HEK293 (cell line): ENCODE results near the gene CDC73.

Source experiments
- CTCF ChIA-PET: fragments of 350-600 bp; formaldehyde crosslinking; extraction: SDS; loops from one replicate; lab custom pipeline; 2021; ENCODE audit warnings: antibody characterized with exemption; lab: Yijun Ruan, JAX
- POLR2A ChIA-PET: fragments of 300-600 bp; formaldehyde crosslinking; extraction: SDS; loops from one replicate; lab custom pipeline; 2020; ENCODE audit warnings: antibody characterized with exemption, inconsistent platforms; lab: Yijun Ruan, JAX
- H3K27ac ChIP-seq: fragments of 200-500 bp; sonication (Bioruptor generic); 2 replicates; pipeline ENCODE4 v1.5.1; 2014; ENCODE audit warnings: low read depth, low read length, control low read depth, inconsistent platforms; ENCODE audit errors: extremely low read depth
- H3K36me3 ChIP-seq, 2 experiments: fragments of 200-500 bp in 1 of 2; sonication (Bioruptor generic) in 1 of 2; 1 replicate in 1 of 2; 2 replicates in 1 of 2; pipeline ENCODE4 v1.5.1; 2014 to 2017; ENCODE audit warnings: inconsistent platforms in 2 of 2, low read length in 2 of 2; ENCODE audit not compliant: control insufficient read depth in 2 of 2, insufficient read depth in 1 of 2
- H3K4me1 ChIP-seq: fragments of 200-500 bp; sonication (Bioruptor generic); 2 replicates; pipeline ENCODE4 v1.5.1; 2014; ENCODE audit warnings: mild to moderate bottlenecking, low read length, inconsistent platforms; ENCODE audit not compliant: control insufficient read depth, insufficient read depth
- H3K4me3 ChIP-seq: 2 replicates; pipeline ENCODE4 v1.5.1; 2011; ENCODE audit warnings: low read depth, mild to moderate bottlenecking, control low read depth, low read length, moderate library complexity
- H3K9me3 ChIP-seq: fragments of 200-500 bp; sonication (Bioruptor generic); 2 replicates; pipeline ENCODE4 v1.5.1; 2014; ENCODE audit warnings: low read depth, low read length, inconsistent platforms; ENCODE audit not compliant: control insufficient read depth, insufficient read depth
- EGR2 ChIP-seq: fragments of 450-650 bp; formaldehyde crosslinking; IDR thresholded peaks from 2 replicates; pipeline ENCODE4 v1.5.1; 2016; ENCODE audit warnings: low read depth, missing biosample characterization, missing genetic modification characterization
- IKZF3 ChIP-seq: fragments of 450-650 bp; IDR thresholded peaks from 2 replicates; pipeline ENCODE4 v1.5.0; 2018; ENCODE audit warnings: missing biosample characterization, mild to moderate bottlenecking, missing genetic modification characterization, moderate library complexity
- KLF1 ChIP-seq: fragments of 450-650 bp; formaldehyde crosslinking; IDR thresholded peaks from 2 replicates; pipeline ENCODE4 v1.5.1; 2016; ENCODE audit warnings: missing biosample characterization, missing genetic modification characterization
- KLF16 ChIP-seq: fragments of 450-650 bp; formaldehyde crosslinking; IDR thresholded peaks from 2 replicates; pipeline ENCODE4 v1.5.1; 2017; ENCODE audit warnings: missing biosample characterization, missing genetic modification characterization
- KLF17 ChIP-seq: fragments of 450-650 bp; formaldehyde crosslinking; IDR thresholded peaks from 2 replicates; pipeline ENCODE4 v1.5.1; 2016; ENCODE audit warnings: missing biosample characterization, missing genetic modification characterization
- KLF8 ChIP-seq: fragments of 450-650 bp; formaldehyde crosslinking; IDR thresholded peaks from 2 replicates; pipeline ENCODE4 v1.5.1; 2016; ENCODE audit warnings: missing biosample characterization, missing genetic modification characterization
- PRDM1 ChIP-seq: fragments of 450-650 bp; formaldehyde crosslinking; IDR thresholded peaks from 2 replicates; pipeline ENCODE4; 2016; ENCODE audit warnings: missing biosample characterization, missing genetic modification characterization
- REST ChIP-seq: fragments of 450-650 bp; formaldehyde crosslinking; IDR thresholded peaks from 2 replicates; pipeline ENCODE4 v1.5.1; 2016; ENCODE audit warnings: missing biosample characterization, missing genetic modification characterization
- SP3 ChIP-seq: fragments of 450-650 bp; formaldehyde crosslinking; IDR thresholded peaks from 2 replicates; pipeline ENCODE4 v1.5.1; 2016; ENCODE audit warnings: missing biosample characterization, missing genetic modification characterization
- ZBTB17 ChIP-seq: fragments of 450-650 bp; formaldehyde crosslinking; IDR thresholded peaks from 2 replicates; pipeline ENCODE4 v1.5.1; 2016; ENCODE audit warnings: missing biosample characterization, missing genetic modification characterization
- ZEB2 ChIP-seq: fragments of 450-650 bp; formaldehyde crosslinking; IDR thresholded peaks from 2 replicates; pipeline ENCODE4 v1.5.1; 2016; ENCODE audit warnings: missing biosample characterization, missing genetic modification characterization
- ZFHX2 ChIP-seq: fragments of 450-650 bp; formaldehyde crosslinking; conservative IDR thresholded peaks from 2 replicates; pipeline ENCODE4 v1.5.1; 2016; ENCODE audit warnings: missing biosample characterization, missing genetic modification characterization
- ZFP69B ChIP-seq: fragments of 450-650 bp; formaldehyde crosslinking; IDR thresholded peaks from 2 replicates; pipeline ENCODE4 v1.5.1; 2016; ENCODE audit warnings: missing biosample characterization, missing genetic modification characterization
- ZNF132 ChIP-seq: fragments of 450-650 bp; formaldehyde crosslinking; IDR thresholded peaks from 2 replicates; pipeline ENCODE4 v1.5.1; 2017; ENCODE audit warnings: missing biosample characterization, missing genetic modification characterization, borderline replicate concordance
- ZNF18 ChIP-seq: fragments of 450-650 bp; formaldehyde crosslinking; IDR thresholded peaks from 2 replicates; pipeline ENCODE4 v1.5.1; 2016; ENCODE audit warnings: missing biosample characterization, missing genetic modification characterization
- ZNF335 ChIP-seq: fragments of 450-650 bp; formaldehyde crosslinking; conservative IDR thresholded peaks from 2 replicates; pipeline ENCODE4 v1.5.1; 2016; ENCODE audit warnings: missing biosample characterization, missing genetic modification characterization
- ZNF341 ChIP-seq: fragments of 450-650 bp; formaldehyde crosslinking; IDR thresholded peaks from 2 replicates; pipeline ENCODE4; 2016; ENCODE audit warnings: low read depth, missing biosample characterization, missing genetic modification characterization
- ZNF626 ChIP-seq: fragments of 450-650 bp; sonication (Bioruptor Pico); formaldehyde crosslinking; IDR thresholded peaks from 2 replicates; pipeline ENCODE4 v1.5.1; 2018; ENCODE audit warnings: missing biosample characterization, missing genetic modification characterization, inconsistent platforms
- ZNF664 ChIP-seq: fragments of 450-650 bp; formaldehyde crosslinking; IDR thresholded peaks from 2 replicates; pipeline ENCODE4 v1.5.1; 2016; ENCODE audit warnings: missing biosample characterization, missing genetic modification characterization
- ZNF76 ChIP-seq: fragments of 450-650 bp; formaldehyde crosslinking; IDR thresholded peaks from 2 replicates; pipeline ENCODE4; 2016; ENCODE audit warnings: low read depth, missing biosample characterization, missing genetic modification characterization, borderline replicate concordance
- ZNF792 ChIP-seq: fragments of 450-650 bp; formaldehyde crosslinking; IDR thresholded peaks from 2 replicates; pipeline ENCODE4 v1.5.1; 2016; ENCODE audit warnings: missing biosample characterization, missing genetic modification characterization
- ZSCAN30 ChIP-seq: fragments of 450-650 bp; IDR thresholded peaks from 2 replicates; pipeline ENCODE4 v1.5.1; 2018; ENCODE audit warnings: missing biosample characterization, mild to moderate bottlenecking, missing genetic modification characterization, moderate library complexity

The CDC73 gene

GRCh38 chr1:193103759-193104501, 17.9 kb upstream of the CDC73 start:
- Histone ChIP-seq H3K27ac (no peak overlapping the region), H3K36me3 (peaks cover 6 to 18% of the 10 kb centered on the region in 2 experiments; a peak in 2 of 3 replicates), H3K9me3 (no peaks in the 10 kb centered on the region), H3K4me1 (no peaks in the 10 kb centered on the region), H3K4me3 (peak overlapping the region; percentile 77)
- CTCF ChIA-PET: interaction anchor here (0.5 to 1.1 kb wide), 4 partner anchors 9 to 219 kb away, joined by 3 to 6 read pairs (median 4); no protein-coding TSS in a partner anchor
- TF ChIP-seq ZNF792 (tag by site-specific recombination) (peak; percentile 86; the same call in 1 of the 2 replicates), KLF1 (tag by site-specific recombination) (no peak), PRDM1 (peak; percentile 42; the same call in 1 of the 2 replicates), ZNF664 (peak; percentile 74)
- POLR2A ChIA-PET: interaction anchor here (0.9 to 2.8 kb wide), 5 partner anchors 11 to 45 kb away, joined by 3 to 28 read pairs (median 10); partner anchors contain the start of genes CDC73, RO60 and UCHL5

- CTCF ChIA-PET: interaction anchor here (0.5 to 1.1 kb wide), 4 partner anchors 9 to 66 kb away, joined by 3 to 5 read pairs (median 3); no protein-coding TSS in a partner anchor
- no peak overlapping the region; the same call in 1 of the 2 replicates for H3K27ac ChIP-seq
- peak overlapping the region; percentile 77 for H3K4me3 ChIP-seq
- no peak for TF ChIP-seq ZNF132 (tag by site-specific recombination)
- 0 out of 2 replicates have a peak, but pooled peaks have one; percentile 10 for TF ChIP-seq REST
- peak; percentile 46 for TF ChIP-seq ZBTB17
- peak; percentile 79 for TF ChIP-seq ZNF335 (tag by site-specific recombination)
- peak; percentile 22; the same call in 1 of the 2 replicates for TF ChIP-seq IKZF3 (tag by site-specific recombination)
- peak; percentile 82 for TF ChIP-seq ZNF341 (tag by site-specific recombination)
- no peaks in the 10 kb centered on the region for H3K9me3 ChIP-seq
- H3K36me3 ChIP-seq: peaks cover 6 to 12% of the 10 kb centered on the region in 2 experiments; a peak in 2 of 3 replicates
- POLR2A ChIA-PET: interaction anchor here (0.9 to 2.8 kb wide), 6 partner anchors 9 to 46 kb away, joined by 3 to 28 read pairs (median 10); partner anchors contain the start of genes CDC73, RO60 and UCHL5
- no peaks in the 10 kb centered on the region for H3K4me1 ChIP-seq
Measured at GRCh38 chr1:193104502-193104906, 17.3 kb upstream of the CDC73 start.

GRCh38 chr1:193104907-193105820, 16.7 kb upstream of the CDC73 start, which contains the start of gene GLRX2:
Gene GLRX2, minus strand, starts transcription at chr1:193105414. Its CDS starts 32 bp downstream, at chr1:193105382.
- Histone ChIP-seq H3K9me3 (no peaks in the 10 kb centered on the region), H3K36me3 (peaks cover 2 to 6% of the 10 kb centered on the region in 2 experiments; a peak in 2 of 3 replicates), H3K4me3 (peak within 1 kb of the TSS; percentile 77), H3K4me1 (no peaks in the 10 kb centered on the region), H3K27ac (peak within 1 kb of the TSS; percentile 73)
- ChIA-PET CTCF (interaction anchor here (1.1 kb wide), 2 partner anchors 8 to 15 kb away, joined by 3 read pairs; no protein-coding TSS in a partner anchor), POLR2A (interaction anchor here (0.6 to 2.8 kb wide), 11 partner anchors 8 to 46 kb away, joined by 3 to 28 read pairs (median 7); partner anchors contain the start of genes CDC73, RO60 and UCHL5)
- TF ChIP-seq SP3 (tag by site-specific recombination) (peak; percentile 74), ZFP69B (tag by site-specific recombination) (no peak), KLF17 (tag by site-specific recombination) (peak; percentile 64; the same call in 1 of the 2 replicates), ZNF18 (tag by site-specific recombination) (no peak), ZNF626 (tag by site-specific recombination) (no peak), ZSCAN30 (tag by site-specific recombination) (peak; percentile 54), EGR2 (tag by site-specific recombination) (peak; percentile 86), KLF16 (tag by site-specific recombination) (peak; percentile 29; the same call in 1 of the 2 replicates), KLF8 (tag by site-specific recombination) (peak; percentile 75), ZFHX2 (tag by site-specific recombination) (peak; percentile 94), ZNF76 (tag by site-specific recombination) (peak; percentile 44; the same call in 1 of the 2 replicates), ZEB2 (tag by site-specific recombination) (0 out of 2 replicates have a peak, but pooled peaks have one; percentile 37)
